NB4 (cell line): ENCODE measurements around the gene LAMTOR2.
"Not testable (repeated sequence)": the region's sequence is repeated elsewhere in the genome, so short reads cannot be mapped to it uniquely, and the experiment has no call there.

Source experiments
- DNase-seq: peaks from one replicate; pipeline ENCODE4 v3.0.0; 2010; ENCODE audit warnings: low read depth
- H3K4me3 ChIP-seq: one replicate; pipeline ENCODE4 v1.5.1; 2011; ENCODE audit warnings: mild to moderate bottlenecking, low read depth, low read length, moderate library complexity
- CTCF ChIP-seq: IDR thresholded peaks from one replicate; pipeline ENCODE4 v1.5.1; 2012; ENCODE audit warnings: low read depth, low read length
- MAX ChIP-seq: IDR thresholded peaks from 2 replicates; pipeline ENCODE4 v1.6.1; 2011; ENCODE audit warnings: low read depth, low read length
- MYC ChIP-seq: IDR thresholded peaks from 2 replicates; pipeline ENCODE4 v1.6.1; 2011; ENCODE audit warnings: low read depth, low read length
- POLR2A ChIP-seq: IDR thresholded peaks from 2 replicates; pipeline ENCODE4 v1.6.1; 2011; ENCODE audit warnings: mild to moderate bottlenecking; ENCODE audit not compliant: insufficient read length; ENCODE audit errors: extremely low read depth

Gene LAMTOR2

GRCh38 chr1:156070548-156070947, 16.0 kb downstream of the LAMTOR2 start:
- H3K4me3 ChIP-seq: no peak overlapping the region
- TF ChIP-seq CTCF (no peak), MAX (no peak), MYC (no peak), POLR2A (no peak)
- DNase-seq: no peak

- DNase-seq: not testable (repeated sequence)
These were observed 16.8 kb downstream of the LAMTOR2 start for GRCh38 chr1:156071332-156071816.

GRCh38 chr1:156072251-156072650, 17.7 kb downstream of the LAMTOR2 start:
- TF ChIP-seq MAX: no peak
- TF ChIP-seq POLR2A: no peak
- no peak for TF ChIP-seq MYC
- no peak for TF ChIP-seq CTCF
- H3K4me3 ChIP-seq: no peak overlapping the region
- DNase-seq: no peak

More at GRCh38 chr1:156071332-156071816, 16.8 kb downstream of the LAMTOR2 start:
- H3K4me3 ChIP-seq: not testable (repeated sequence)

GRCh38 chr1:156073110-156073687, 18.6 kb downstream of the LAMTOR2 start:
- TF ChIP-seq CTCF: no peak
- no peak for TF ChIP-seq MYC
- TF ChIP-seq POLR2A: no peak
- no peak for TF ChIP-seq MAX
- no peak overlapping the region for H3K4me3 ChIP-seq
- no peak for DNase-seq

- no peak for TF ChIP-seq CTCF
- TF ChIP-seq MYC: no peak
- no peak for TF ChIP-seq POLR2A
- no peak for TF ChIP-seq MAX
- H3K4me3 ChIP-seq: no peak overlapping the region
- DNase-seq: no peak
These were observed 19.2 kb downstream of the LAMTOR2 start for GRCh38 chr1:156073740-156074139.

GRCh38 chr1:156074661-156075060, 20.1 kb downstream of the LAMTOR2 start:
- no peak overlapping the region for H3K4me3 ChIP-seq
- DNase-seq: no peak
- TF ChIP-seq MAX (no peak), POLR2A (no peak), MYC (no peak), CTCF (no peak)
